HG03575 (cell line): ENCODE results near the gene RGS13.
"Not testable (repeated sequence)": the region's sequence is repeated elsewhere in the genome, so short reads cannot be mapped to it uniquely, and the experiment has no call there.

Experiments
- ATAC-seq: cut with Tn5 transposase; IDR thresholded peaks from one replicate; pipeline ENCODE4 v1.9.1; 2021; ENCODE audit not compliant: unreplicated experiment, insufficient number of reproducible peaks, low FRiP score; ENCODE audit errors: extremely low read depth

Gene RGS13

DNA sequence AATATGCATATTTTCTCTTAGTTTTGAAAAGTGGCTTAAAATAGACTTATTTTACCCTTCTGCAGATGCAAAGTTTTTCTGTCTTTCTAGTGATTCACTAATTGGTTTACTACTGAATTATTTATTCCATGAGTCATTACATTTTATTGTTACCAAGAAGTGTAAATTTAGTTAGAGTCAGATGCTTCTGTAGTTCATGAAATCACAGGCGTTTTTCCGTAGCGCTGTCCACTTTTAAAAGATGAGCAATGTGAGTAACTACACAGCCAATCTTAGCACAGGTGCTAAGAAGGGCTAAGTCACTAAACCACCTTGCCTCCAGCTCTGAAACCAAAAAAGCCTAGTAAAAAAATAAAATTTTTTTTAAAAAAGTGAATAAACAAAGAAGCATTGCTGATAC, 24.7 kb downstream of the RGS13 start:
- no peak for ATAC-seq

DNA sequence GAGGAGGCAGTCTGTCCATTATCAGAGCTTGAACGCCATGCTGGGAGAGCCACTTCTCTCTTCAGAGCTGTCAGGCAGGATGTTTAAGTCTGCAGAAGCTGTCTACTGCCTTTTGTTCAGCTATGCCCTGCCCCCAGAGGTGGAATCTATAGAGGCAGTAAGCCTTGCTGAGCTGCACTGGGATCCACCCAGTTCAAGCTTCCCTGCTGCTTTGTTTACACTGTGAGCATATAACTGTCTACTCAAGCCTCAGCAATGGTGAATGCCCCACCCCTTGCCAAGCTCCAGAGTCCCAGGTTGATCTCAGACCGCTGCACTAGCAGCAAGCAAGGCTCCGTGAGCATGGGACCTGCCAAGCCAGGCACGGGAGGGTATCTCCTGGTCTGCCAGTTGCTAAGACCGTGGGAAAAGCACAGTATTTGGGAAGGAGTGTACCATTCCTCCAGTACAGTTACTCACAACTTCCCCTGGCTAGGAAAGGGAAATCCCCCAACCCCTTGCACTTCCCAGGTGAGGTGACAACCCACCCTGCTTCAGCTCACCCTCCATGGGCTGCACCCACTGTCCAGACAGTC, 32.5 kb downstream of the RGS13 start:
- ATAC-seq = no peak

DNA sequence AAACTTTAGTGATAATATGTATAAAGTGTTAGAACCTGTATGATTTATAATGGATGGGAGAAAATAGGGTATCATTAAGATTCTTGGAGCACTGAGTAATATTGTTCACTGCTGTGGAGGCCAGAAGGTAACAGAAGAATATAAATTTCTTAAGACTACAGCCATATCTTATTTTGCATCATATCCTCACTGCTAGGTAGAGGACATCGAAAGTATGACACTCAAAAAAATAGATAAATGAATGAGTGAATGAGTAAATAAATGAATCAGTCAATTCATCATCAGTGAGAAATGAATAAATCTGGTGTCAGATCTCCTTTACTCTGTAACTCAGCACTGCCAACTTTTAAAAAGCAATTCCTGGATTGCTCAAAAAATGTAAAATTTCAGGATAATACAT, 33.2 kb downstream of the RGS13 start:
- ATAC-seq = no peak

DNA sequence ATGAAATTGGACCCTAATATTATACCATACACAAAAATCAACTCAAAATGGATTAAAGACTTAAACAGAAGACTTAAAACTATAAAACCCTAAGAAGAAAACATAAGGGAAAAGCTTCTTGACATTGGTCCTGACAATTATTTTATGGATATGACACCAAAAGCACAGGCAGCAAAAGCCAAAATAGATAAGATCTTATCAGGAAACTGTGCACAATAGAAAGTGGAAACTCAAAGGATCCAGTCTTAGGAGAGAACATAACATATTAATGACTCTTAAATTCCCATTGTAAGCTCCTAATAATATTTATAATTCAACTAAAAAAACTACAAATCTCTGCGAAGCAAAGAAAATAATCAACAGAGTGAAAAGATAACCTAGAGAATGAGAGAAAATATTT, 39.8 kb downstream of the RGS13 start:
- no peak for ATAC-seq

DNA sequence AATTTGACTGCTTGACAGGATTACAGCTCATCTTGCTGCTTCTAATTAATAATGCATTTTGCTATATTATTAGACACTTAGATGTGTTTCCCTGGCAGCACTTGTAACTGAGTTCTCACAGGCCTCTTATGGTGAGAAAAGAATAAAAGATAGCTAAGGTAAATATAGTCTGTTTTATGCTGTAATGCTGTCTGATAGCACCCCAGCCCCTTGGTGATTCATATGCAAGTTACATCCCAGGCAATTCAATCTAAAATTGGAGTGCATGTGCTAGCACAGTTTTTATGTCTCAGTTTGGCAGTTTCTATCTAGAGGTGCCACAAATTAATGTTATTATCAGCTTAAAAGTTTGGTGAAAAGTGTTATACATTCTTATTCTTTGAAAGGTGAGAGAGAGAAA, 42.2 kb downstream of the RGS13 start:
- ATAC-seq = no peak

DNA sequence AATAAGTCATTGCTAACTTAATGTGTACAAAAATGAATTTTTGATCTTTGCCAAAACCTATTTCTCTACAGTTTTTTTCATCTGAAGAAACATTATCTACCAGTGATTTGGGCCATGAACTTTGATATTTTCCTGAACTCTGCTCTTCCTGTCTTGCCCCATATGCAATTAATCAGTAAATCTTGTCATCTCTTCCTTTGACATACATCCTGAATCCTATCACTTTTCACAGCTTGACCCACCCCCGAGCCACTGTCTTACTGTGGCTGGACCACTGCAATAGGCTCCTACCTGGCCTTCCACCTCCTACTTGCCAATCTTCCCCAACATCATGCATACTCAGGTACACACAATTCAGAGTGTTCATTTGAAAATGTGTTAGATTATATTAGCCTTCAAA, 46.4 kb downstream of the RGS13 start:
- ATAC-seq = no peak

DNA sequence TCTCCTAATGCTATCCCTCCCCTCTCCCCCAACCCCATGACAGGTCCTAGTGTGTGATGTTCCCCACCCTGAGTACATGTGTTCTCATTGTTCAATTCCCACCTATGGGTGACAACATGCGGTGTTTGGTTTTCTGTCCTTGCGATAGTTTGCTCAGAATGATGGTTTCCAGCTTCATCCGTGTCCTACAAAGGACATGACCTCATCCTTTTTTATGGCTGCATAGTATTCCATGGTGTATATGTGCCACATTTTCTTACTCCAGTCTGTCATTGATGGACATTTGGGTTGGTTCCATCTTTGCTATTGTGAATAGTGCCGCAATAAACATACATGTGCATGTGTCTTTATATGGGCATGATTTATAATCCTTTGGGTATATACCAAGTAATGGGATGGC, 47.1 kb downstream of the RGS13 start:
- not testable (repeated sequence) for ATAC-seq

DNA sequence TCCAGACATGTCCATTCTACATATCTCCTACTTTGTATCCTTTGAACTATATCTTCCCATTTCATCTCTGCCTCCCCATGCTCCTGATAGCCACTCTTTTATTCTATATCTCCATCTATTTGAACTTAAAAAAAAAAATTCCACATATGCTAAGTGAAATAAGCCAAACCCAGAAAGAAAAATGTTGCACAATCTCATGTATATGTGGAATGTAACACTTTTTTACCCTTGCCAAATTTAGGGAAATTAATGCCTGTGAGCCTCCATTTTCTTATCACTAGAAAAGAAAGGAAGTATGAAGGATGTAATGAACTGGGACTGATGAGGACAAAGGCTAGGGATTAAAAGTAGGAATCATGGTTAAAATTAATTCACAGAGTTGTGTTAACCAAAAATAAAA, 53.5 kb downstream of the RGS13 start:
- no peak for ATAC-seq

DNA sequence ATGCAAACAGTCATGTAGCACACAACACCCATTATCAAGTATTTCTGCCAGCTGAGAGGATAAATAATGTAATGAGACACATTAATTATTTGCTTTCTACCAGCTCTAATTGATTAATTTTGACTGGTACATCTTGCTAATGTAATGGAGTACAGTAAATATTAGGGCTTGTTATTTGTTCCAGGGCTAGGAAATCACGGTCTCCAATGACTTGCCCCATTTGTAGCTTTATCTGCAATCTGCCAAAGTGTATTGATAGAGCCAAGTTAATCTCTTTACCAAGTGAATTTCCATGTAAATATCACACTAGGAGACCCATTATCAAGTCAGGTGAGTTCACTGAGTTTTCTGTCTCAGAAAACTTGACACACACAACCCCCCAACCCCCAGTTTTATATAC, 55.1 kb downstream of the RGS13 start:
- no peak for ATAC-seq

DNA sequence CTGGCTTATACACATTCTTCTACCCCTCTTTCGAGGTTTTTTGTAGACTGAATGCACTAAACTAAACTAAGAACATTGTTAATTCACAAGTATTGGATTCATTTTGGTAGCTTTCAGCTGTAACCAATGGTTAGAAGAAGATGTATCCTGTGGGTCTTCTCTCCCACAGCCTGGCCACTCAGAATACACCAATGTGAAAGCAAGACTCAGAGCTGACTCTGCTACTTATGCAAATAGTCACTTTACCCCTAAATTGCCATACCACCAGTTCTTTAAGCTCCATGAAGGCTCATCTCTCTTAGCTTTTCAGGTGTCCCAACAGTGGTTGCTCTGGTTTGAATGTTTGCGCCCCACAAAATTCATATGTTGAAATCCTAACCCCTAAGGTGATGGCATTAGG, 60.1 kb downstream of the RGS13 start:
- ATAC-seq = no peak

DNA sequence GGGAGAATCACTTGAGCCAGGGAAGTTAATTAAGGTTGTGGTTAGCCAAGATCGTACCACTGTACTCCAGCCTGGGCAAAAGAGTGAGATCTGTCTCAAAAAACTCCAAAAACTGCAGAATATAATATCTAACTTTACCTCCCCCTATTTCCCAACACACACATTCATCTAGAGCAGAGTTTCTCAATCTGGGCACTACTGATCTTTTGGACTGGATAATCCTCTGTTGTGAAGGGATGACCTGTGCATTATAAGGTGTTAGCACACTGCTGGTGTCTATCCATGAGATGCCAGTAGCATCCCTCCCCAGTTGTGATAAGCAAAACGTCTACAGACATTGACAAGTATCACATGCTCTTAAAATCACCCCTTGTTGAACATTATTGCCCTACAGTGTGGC, 61.8 kb downstream of the RGS13 start:
- ATAC-seq = no peak

DNA sequence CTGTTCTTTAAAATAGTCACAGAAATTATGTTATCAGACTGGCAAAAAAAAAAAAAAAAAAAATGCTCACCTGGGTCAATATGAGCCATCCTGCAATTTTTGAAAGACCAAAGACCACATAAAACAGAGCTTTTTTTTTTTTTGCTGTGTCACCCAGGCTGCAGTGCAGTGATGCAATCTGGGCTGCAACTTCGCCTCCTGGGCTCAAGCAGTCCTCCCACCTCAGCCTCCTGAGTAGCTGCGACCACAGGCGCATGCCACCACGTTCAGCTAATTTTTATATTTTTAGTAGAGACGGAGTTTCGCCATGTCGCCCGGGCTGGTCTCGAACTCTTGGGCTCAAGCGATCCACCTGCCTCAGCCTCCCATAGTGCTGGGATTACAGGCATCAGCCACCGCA, 62.8 kb downstream of the RGS13 start:
- no peak for ATAC-seq

DNA sequence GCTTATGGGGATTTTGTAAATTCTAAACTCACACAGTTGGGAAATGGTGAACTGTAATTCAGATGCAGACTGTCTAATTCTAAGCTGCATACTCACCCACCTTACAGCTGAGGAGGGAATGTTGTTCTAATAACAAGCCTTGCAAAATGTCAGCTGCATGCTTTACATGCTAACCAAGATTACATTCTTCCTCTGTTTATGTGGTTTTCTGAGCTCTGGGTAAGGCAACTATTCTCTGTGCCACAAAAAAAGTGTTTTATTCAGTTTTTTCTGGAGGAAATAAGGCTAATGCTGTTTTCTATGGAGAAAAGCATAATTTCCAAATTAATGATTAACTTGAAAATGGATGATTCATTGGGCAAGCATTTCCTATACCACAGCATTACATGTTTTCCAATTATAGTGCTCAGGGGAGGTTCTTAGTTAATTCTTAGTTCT, 64.9 kb downstream of the RGS13 start:
- ATAC-seq = no peak

DNA sequence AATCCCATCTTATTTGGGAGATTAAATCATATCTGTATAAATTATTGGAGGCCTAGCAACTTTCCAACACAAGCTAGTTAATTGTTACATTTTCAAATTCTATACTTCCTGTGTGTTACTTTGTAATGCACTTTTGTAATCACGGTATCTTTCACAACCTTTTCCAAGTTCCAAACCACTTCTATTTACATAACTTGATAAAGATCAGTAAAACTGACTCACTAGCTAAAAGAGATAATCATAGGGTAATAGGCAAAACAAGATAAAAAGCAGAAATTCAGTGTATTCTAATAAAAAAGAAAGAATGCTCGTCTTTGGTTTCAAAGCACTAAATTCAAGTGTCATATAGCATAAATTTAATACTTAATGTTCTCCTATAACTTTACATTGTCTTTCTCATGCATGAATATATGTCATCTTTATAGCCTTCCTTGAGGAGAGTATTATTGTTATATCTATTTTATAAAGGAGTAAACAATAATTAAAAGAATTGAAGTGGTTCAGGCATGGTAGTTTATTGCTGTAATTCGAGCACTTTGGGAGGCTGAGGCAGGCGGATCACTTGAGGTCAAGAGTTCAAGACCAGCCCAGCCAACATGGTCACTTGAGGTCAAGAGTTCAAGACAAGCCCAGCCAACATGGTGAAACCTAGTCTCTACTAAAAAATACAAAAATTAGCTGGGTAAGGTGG, 66.4 kb downstream of the RGS13 start:
- ATAC-seq = no peak

DNA sequence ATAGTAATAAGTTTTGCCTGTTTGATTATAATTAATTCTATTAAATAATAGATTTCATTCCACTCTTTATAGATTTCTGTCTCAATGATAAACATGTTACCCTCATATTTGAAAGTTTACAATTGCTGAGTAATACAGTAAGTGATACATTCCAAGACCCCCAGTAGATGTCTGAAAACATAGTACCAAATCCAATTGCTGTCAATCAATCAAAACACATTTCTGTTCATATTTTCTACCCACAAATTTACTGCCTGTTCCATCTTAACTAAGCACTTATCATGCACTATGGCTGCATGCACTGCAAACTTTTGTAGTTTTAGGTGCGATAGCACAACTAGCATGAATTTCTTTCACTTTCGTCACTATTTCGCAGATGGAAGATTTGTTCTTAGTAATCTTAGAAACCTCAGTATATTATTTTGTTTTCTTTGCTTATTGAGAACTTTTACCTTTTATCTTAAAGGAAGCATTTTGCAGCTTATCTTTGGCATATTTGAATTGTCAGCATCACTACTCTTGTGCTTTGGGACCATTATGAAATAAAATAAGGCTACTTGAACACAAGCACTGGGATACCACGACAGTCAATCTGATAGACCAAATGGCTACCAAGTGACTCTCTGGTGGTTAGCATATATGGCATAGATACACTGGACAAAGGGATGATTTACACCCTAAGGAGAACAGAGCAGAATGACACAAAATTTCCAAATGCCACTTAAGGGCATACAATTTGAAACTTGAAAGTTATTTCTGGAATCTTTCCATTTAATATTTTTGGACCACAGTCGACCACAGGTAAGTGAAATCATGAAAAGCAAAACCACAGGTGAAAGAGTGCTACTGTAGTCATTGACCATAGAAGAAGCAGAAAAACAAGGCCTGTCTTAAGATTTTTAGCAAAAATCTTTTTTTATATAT, 67.6 kb downstream of the RGS13 start:
- peak; percentile 60 for ATAC-seq

DNA sequence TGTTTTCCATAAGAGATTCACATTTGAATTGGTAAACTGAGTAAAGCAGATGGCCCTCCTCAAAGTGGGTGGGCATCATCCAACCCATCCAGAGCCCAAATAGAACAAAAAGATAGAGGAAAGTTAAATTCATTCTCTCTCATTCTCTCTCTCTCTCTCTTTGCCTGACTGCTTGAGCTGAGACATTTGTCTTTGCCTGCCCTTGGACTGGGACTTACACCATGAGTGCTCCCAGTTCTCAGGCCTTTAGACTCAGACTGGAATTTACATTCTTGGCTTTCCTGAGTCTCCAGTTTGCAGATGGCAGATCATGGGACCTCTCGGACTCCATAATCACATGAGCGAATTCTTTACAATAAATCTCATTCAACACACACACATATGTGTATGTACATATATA, 69.6 kb downstream of the RGS13 start:
- ATAC-seq = no peak

DNA sequence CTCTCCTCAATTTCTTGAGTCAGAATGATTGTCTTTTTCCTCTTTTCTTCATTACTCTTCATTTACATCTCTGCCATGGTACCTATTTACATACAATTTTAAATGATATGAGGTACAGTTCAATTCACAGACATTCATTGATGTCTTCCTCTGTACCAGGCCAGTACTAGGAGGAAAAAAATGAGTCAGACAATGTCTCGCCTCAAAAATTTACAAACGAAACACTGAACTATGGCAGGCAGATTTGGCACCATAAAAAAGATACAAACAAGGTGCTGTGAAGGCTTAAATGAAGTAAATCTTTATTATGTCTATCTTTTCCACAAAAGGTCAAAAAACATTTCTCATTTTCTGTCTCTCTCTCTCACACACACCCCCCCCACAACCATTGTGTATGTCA, 71.0 kb downstream of the RGS13 start:
- no peak for ATAC-seq

DNA sequence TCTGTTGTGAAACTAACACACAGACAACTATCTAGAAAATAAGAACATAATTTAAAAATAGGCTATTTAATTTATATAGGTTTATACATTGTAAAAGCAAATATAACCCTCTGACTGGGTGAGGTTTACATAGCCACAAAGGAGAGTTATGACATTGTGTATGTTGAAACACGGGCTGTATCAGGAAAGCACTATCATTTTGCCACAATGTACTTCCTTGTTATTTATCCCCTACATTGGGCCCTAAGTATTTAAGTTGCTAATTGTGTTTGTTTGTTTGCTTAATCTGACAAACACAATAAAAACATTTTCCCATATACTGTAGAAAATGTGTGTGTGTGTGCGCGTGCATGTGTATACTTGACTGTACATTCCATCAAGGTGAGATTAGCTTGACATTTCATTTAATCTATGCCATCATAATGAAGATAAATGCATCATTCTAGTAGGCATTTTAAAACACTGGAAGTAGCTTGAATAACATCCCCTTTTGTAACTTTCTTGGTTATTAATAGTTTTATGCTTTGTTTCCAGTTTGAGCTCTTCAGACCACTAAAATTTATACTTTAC, 72.1 kb downstream of the RGS13 start:
- no peak for ATAC-seq

DNA sequence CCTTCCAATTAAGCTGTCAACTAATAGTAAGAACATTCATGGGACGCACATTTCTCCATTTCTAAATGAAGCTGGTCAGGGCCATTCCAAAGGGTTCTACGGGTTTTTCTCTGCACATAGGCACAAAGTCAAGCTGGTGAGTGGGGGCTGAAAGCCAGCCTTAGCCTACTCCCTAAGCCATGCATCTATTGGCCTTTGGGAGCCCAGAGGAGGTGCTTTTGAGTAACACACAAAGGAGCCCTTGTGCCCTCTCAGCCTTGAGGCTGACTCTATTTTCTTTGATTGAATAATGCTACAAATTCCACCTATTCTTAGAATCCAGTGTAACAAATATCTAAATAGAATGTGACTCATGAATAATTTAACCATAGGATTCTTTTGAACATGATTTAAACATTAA, 73.6 kb downstream of the RGS13 start:
- ATAC-seq = no peak
